Inferior parietal cortex (tissue), 1 donor: ENCODE results near the gene OR2H1.

Experiments
- DNase-seq: peaks from one replicate; pipeline ENCODE4 v3.0.0-alpha.2; 2016; ENCODE audit errors: extremely low spot score

The OR2H1 gene

GRCh38 chr6:29510202-29510601 lies 53.2 kb downstream of the OR2H1 start:
- no peak for DNase-seq

DNA sequence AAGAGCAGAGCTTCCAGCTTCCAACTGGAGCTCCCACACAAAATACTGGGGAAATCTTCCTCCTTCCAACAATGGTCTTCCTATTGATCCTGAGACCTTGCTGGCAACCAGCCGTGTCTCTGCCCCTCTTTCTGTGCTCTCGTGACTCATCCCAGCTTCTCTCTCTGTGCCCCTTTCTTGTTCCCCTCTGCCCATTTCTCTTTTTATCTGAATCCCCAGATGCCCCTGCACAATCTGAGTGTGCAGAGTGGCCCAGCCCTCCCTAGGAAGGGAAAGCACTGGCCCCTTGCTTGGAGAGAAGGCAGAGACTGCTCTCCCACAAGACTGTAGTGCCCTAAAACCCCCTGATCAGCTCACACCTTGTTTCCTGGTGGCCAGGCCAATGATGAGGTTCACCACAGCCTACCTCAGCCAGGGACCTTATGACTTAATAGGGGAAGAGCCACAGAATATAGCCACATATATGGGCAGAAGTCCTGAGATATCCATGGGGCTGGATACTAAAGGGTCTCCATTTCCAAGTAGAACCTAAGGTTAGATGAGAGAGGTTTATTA lies 53.9 kb downstream of the OR2H1 start:
- DNase-seq = no peak
